Islet precursor cell (in vitro differentiated cells): ENCODE measurements around the gene SENP6.

Experiments used
- DNase-seq: peaks from one replicate; pipeline ENCODE4 v3.0.0-alpha.2; 2018

SENP6 gene

GRCh38 chr6:75748743-75749538 is 147.3 kb downstream of the SENP6 start, which contains the start of gene MYO6:
Gene MYO6 (plus strand): TSS chr6:75749239. CDS start chr6:75817548, 68,309 bp downstream.
- DNase-seq = peak; percentile 84

- no peak for DNase-seq
Observed at GRCh38 chr6:75751443-75751842, 149.8 kb downstream of the SENP6 start.

GRCh38 chr6:75752365-75752764 is 150.7 kb downstream of the SENP6 start:
- no peak for DNase-seq

GRCh38 chr6:75755704-75756103 is 154.0 kb downstream of the SENP6 start:
- no peak for DNase-seq

GRCh38 chr6:75757295-75757694 is 155.6 kb downstream of the SENP6 start:
- DNase-seq = no peak

- no peak for DNase-seq
Observed at GRCh38 chr6:75758061-75758460, 156.4 kb downstream of the SENP6 start.

- no peak for DNase-seq
Observed at GRCh38 chr6:75759207-75759606, 157.5 kb downstream of the SENP6 start.

GRCh38 chr6:75760320-75760719 is 158.6 kb downstream of the SENP6 start:
- no peak for DNase-seq

- DNase-seq = no peak
Observed at GRCh38 chr6:75761489-75761888, 159.8 kb downstream of the SENP6 start.

GRCh38 chr6:75762063-75762462 is 160.4 kb downstream of the SENP6 start:
- no peak for DNase-seq

GRCh38 chr6:75766387-75766786 is 164.7 kb downstream of the SENP6 start:
- no peak for DNase-seq
